ENCODE data around the gene RPL36.
"Not testable (repeated sequence)": the region's sequence is repeated elsewhere in the genome, so short reads cannot be mapped to it uniquely, and the experiment has no call there.

Gene RPL36

DNA sequence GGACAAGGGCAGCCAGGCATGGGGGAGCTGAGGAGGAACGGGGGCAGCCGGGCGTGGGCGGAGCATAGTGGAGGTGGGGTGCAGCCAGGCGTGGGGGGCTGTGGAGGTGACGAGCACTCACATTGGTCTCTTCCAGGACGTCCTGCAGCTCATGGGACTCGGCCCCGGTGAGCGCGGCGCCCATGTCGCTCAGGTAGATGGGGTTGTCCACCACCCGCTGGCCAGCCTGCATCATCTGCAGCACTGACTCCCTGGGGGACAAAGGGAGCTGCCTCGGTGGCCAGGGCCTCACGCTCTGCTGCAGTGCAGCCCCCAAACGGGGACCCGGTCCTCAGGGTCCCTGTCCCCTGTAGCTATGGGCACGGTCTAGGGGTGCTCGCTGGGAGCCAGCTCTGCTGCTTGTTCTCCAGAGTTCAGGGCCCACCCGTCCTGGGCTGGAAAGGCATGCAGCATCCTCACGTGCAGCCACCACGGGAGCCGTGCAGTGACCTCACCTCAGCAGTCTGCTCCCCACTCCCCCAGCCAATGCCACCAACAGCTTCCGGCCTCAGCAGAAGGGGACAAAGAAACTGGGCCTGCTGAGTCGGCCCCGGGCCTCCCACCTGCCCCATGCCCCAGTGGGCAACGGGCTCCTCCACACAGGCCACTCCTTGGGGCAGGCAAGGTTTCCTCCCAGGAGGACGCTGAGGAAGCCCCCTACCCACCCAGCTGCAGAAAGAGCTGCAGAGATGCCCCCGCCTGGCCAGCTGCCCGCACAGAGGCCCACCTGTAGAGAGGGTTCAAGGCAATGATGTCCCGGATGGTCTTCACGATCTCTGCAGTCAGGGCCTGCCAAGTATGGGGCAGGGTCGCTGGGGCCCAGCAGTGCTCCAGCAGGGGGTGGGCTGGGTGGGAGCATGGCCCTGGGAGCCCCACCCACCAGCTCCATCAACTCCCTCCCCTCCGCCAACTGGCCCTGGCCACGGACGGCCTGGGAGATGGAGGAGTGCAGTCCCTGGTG, 17.8 kb downstream of the RPL36 start:
- DNase-seq: no peak

DNA sequence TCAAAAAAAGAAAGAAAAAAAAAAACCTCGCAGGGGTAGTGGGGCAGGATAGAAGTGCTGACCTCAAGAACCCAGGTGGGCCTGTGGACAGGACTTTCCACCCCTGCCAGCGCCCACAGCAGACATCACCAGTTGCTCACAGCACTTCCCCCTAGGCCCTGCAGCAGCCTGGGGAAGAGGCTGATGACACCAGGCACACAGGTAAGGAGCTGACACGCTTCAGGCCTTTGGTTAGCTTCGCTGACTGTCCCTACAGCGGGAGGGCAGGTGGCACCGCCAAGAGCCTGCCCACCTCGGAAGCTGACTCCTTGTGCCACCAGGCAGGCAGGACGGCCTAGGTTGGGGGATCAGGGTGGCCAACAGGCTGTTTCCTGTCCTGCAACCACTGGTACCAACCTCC, 20.9 kb downstream of the RPL36 start:
- no peak for DNase-seq

DNA sequence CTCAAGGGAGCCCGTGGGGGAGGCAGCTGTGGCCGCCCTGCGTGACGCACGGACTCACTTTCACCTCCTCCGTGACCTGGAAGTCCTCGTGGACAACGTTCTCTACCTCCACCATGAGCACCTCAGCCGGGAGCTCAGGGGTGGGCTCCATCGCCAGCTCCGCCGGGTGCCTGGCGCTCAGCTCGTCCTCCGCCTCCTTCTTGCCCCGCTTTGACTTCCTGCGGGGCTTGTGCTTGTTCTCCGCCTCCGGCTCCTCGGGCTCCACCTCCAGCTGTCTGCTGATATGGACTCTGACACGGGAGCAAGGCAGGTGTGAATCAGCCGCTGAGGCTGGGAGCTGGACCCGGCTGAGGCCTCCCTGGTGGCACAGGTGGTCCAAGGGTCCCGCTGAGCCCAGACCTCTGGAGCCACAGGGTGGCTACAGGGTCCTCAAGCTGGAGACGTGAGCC, 21.6 kb downstream of the RPL36 start:
- DNase-seq: no peak

DNA sequence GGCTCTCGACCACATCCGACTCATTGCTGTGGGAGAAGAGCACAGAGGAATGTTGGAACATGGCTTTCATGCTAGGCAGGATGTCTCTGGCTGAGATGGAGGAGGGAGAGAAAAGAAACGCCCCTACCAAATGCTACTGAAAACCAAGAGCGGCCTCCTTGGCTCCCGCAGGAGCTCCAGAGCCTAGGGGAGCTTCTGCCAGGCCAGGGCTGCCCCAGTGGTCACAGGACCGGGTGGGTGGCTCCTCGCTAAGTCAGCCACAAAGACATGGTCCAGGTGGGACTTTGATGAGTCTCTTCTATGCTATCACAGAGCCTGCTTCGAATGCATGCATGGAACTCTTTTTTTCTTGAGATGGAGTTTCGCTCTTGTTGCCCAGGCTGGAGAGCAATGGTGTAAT, 23.1 kb downstream of the RPL36 start:
- DNase-seq: no peak

DNA sequence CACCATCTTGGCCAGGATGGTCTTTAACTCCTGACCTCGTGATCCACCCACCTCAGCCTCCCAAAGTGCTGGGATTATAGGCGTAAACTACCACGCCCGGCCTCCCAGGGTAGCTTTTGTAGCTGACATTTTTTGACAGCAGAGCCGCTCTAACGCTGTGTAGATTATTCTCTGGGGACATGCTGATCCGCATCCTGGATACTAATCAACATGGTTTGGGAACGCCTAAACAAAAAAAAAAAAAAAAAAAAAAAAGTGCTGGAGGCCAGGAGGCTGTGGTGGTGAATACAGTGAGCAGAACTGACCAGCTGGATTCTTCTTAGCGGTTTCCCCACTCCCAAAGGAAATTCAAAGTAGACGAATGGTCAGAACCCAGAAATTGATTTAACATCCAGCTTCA, 24.7 kb downstream of the RPL36 start:
- no peak for DNase-seq

DNA sequence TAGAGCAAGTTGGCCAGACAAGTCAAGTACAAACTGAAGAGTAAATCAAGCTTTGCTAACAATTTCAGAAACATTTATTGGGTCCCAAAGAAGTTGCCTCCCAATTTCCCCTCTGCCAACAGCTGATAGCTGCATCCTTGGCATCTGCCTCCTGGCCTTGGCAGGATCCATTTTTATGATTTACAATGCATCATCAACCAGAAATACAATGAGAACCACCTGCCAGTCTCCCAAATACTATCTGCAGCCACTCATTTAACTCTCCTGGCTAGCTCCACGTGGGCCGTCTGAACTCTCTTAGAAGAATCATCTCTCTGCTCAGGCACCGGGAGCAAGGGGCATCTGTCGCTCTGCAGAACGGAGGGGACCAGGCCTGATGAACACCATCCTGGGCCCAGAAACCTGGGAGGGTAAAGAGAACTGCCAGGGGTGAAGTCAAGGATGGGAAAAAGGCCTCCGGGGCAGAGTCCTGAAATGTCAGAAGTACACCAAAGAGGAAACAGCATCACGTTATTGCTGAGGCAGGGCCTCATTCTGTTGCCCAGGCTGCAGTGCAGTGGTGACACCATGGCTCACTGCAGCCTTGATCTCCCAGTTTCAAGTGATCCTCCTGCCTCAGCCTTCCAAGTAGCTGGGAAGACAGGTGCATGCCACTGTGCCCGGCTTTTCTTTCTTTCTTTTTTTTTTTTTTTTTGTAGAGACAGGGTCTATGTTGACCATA, 27.3 kb downstream of the RPL36 start:
- no peak for DNase-seq

DNA sequence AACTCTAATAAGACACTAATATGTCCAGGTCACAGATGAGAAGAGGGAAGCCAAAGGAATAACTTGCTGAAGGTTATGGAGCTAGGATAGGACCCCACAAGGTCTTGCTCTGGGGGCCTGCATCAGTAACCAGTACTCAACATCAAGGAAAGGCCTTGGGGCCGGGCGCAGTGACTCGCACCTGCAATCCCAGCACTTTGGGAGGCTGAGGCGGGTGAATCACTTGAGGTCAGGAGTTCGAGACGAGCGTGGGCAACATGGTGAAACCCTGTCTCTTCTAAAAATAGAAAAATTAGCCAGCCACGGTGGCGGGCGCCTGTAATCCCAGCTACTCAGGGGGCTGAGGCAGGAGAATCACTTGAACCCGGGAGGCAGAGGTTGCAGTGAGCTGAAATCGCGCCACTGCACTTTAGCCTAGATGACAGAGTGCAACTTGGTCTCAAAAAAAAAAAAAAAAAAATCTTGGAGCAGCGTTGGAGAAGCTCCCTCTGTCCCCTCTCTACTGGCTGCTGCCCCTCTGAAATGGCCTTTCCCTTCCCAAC, 28.0 kb downstream of the RPL36 start:
- DNase-seq: no peak

DNA sequence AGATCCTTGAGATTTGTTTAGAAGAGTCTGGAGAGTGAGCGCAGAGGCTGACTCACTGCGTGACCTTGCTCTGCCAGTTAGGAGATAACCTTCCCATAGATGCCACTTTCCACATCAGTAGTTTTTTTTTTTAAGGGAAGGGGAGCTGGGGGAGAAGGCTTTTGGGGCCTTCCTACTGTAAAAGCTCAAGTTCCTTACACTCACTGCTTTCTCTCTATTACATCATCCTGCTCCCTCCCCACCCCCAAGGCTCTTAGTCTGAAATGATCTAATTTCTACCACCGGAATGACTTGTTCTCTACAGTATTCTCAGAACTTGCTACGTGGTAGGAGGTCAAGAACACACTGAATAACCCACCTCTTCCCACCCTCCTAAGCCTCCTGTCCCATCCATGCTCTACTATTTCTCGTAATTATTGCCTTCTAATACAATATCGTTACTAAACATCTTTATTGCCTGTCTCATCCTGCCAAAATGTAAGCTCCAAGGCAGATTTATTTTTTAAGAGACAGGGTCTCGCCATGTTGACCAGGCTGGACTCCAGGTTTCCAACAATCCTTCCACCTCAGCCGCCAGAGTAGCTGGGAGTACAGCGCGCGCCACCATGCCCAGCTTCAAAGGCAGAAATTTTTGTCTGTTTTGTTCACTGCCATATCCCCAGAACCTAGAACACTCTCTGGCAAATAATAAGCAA, 28.6 kb downstream of the RPL36 start:
- peak; percentile 21 to 31 for DNase-seq

DNA sequence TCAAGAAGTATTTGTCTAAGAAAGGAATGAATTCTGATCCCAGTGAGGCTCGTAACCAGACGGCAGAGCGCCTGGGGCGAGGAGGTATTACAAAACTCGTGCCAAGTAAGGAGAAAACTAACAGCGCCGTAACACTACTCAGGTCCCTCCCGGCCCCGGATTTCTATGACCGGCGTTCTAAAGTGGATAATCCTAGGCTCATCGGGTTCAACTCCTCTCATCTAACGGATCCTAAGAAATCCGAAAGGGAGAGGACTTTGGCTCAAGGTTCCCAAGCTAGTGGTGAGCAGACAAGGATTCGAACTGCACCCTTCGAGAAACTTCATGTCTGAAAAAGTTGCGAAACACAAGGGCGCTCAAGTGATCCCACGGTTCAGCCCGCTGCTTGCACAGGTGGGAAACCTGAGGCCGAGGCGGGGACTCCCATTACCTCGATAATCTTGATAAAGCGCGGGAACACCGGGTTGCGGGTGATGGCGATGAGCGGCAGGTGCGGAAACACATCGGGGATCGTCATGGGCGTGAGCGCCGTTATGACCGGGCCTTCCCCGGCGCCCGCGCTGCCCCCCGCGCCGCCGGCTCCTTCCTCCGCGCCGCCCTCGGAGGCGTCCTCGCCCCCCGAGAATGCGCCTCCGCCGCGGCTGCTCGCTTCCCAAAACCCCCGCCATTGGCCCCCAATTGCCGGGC, 29.3 kb downstream of the RPL36 start:
- peak in 1 of 2 donors; percentile 37 for DNase-seq

DNA sequence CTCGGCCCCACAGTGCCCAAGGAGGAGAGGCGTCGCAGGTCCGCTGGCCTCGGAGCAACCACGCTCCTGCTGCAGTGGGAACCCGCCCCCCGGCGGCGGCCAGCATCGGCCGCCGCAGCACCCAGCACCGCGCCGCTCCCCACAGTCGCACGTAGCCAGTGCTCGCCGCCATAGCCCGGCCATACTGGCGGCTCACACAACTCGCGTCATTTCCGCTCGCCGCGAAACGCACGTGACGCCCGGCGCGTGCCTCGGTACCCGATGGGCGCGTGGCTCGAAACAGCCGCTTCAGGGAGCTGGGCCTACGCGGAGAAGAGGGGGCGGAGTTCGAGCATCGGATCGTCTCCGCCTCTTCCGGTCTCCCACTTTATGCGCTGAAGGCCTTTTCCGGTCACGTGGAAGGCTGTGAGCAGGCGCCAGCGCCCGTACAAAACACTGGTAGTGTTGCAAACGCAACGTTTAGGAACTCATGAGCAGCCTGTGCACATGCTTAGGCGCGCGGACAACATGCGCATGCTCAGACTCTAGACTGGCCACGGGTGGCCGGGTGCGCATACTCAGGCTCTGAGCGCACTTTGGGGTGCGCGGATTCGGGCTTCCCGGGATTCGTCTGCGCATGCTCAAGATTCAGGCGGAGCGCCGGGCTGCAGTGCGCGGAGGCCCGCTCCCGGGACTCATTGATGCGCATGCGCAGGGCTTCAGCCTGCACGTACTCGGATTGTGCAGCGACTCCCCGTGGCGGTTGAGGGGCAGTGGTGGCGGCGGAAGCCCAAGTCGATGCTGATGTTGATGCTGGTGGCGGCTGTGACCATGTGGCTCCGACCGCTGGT, 30.1 kb downstream of the RPL36 start, which contains the start of the genes CATSPERD and LONP1:
Gene CATSPERD (plus strand): TSS at position 677 of the 830 bp plus-strand sequence. CDS start 101 bp downstream, at position 778.
Gene LONP1 (minus strand): TSS at position 186 of the 830 bp plus-strand sequence. CDS start 14 bp downstream, at position 172.
- DNase-seq: peak; percentile 98 to 99

DNA sequence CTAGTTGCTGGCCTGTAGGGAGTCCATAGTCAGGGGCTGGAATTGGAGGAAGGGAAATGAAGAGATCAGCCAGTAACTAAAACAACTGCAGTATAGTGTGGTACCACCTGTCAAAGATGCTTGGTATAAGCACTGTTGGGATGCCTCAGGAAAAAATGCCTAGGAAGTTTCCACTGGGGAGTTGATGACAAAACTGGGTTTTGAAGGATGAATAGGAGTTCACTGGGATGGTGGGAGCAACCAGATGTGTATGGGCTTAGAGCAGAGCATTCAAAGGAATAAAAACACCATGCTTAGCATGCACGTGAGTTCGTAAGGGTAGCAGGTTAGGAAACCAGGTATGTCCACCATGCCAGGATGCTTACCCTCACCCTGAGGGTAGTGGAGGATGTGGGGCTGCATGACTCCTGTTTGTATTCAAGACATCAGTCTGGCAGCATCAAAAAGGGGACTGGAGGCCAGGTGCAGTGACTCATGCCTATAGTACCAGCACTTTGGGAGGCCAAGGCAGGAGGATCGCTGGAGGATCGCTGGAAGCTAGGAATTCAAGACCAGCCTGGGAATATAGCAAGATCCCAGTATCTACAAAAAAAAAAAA, 37.5 kb downstream of the RPL36 start:
- DNase-seq: no peak

DNA sequence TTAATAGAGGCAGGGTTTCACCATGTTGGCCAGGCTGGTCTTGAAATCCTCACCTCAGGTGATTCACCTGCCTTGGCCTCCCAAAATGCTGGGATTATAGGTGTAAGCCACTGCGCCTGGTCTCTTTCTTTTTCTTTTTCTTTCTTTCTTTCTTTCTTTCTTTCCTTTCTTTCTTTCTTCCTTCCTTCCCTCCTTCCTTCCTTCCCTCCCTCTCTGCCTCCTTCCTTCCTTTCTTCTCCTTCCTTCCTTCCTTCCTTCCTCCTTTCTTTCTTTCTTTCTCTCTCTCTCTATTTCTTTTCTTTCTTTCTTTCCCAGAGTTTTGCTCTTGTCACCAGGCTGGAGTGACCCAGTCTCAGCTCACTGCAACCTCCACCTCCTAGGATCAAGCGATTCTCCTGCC, 43.1 kb downstream of the RPL36 start:
- not testable (repeated sequence) for DNase-seq

DNA sequence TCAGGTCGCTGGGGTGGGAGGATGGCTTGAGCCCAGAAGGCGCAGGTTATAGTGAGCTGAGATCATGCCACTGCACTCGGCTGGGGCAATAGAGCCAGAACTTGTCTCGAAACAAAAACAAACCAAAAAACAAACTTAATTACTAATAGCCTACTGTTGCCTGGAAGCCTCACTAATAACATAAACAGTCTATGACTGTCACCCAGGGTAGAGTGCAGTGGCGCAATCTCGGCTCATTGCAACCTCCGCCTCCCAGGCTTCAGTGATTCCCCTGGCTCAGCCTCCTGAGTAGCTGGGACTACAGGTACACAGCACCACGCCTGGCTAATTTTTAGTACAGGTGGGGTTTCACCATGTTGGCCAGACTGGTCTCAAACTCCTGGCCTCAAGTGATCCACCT, 48.3 kb downstream of the RPL36 start:
- no peak for DNase-seq
